ENCODE measurements around the gene STXBP1. TPM values are rescaled to one million over a fixed set of nuclear protein-coding genes. Genes with fewer than 3 reads are reported as not detected.

STXBP1 gene
- total and polyA plus RNA-seq, 2 experiments from 2014 or later: 28.5 to 43.7 TPM

- Histone ChIP-seq H3K27me3 (replicated peaks; ENCODE audit: insufficient read depth) (no peaks in the 10 kb centered on the region), H3K9ac (no peak overlapping the region), H3K9me3 (ENCODE audit: low read depth) (no peaks in the 10 kb centered on the region), H2AFZ (no peak overlapping the region), H3K4me3 (peak overlapping the region; percentile 29; the same call in 1 of the 2 replicates), H3F3A (ENCODE audit: insufficient read depth) (peaks cover 60% of the 10 kb centered on the region), H3K9me2 (ENCODE audit: insufficient read depth) (no peaks in the 10 kb centered on the region), H3K36me3 (ENCODE audit: low read depth) (peaks cover 24% of the 10 kb centered on the region), H3K4me1 (ENCODE audit: insufficient read depth) (peaks cover 64% of the 10 kb centered on the region), H3K27ac (peak overlapping the region; percentile 74), H4K20me1 (ENCODE audit: insufficient read depth) (no peaks in the 10 kb centered on the region), H3K4me2 (ENCODE audit: unreplicated experiment) (peak overlapping the region; percentile 20), H3K79me2 (ENCODE audit: insufficient read depth) (peaks cover 93% of the 10 kb centered on the region)
- no peak for DNase-seq
- TF ChIP-seq EZH2 (IDR thresholded peaks at IDR 0.05; ENCODE audit: insufficient read depth, poor library complexity, severe bottlenecking) (no peak), EZH2phosphoT487 (IDR thresholded peaks at IDR 0.05; ENCODE audit: insufficient read depth, low read depth) (no peak)
- in situ Hi-C loops (cut with MboI): no loop called here
- WGBS, 2 experiments (ENCODE audit: low coverage in 1 of 2, low lambda C conversion rate in 2 of 2, missing lambda C conversion rate in 2 of 2): 88 to 90% methylated on average over 11 of the region's 11 CpGs
Observed at GRCh38 chr9:127565231-127565630, 46.8 kb upstream of the STXBP1 start.

GRCh38 chr9:127566351-127567001, 45.6 kb upstream of the STXBP1 start:
- Histone ChIP-seq H4K20me1 (ENCODE audit: insufficient read depth) (no peaks in the 10 kb centered on the region), H2AFZ (no peak overlapping the region), H3K27me3 (replicated peaks; ENCODE audit: insufficient read depth) (no peaks in the 10 kb centered on the region), H3K79me2 (ENCODE audit: insufficient read depth) (peaks cover 91% of the 10 kb centered on the region), H3K4me3 (peak overlapping the region; percentile 99), H3K27ac (peak overlapping the region; percentile 74), H3K9ac (peak overlapping the region; percentile 95), H3K4me2 (ENCODE audit: unreplicated experiment) (peak overlapping the region; percentile 98), H3K36me3 (ENCODE audit: low read depth) (peaks cover 24% of the 10 kb centered on the region), H3K4me1 (ENCODE audit: insufficient read depth) (peaks cover 55% of the 10 kb centered on the region), H3K9me3 (ENCODE audit: low read depth) (no peaks in the 10 kb centered on the region), H3K9me2 (ENCODE audit: insufficient read depth) (no peaks in the 10 kb centered on the region), H3F3A (ENCODE audit: insufficient read depth) (peaks cover 51% of the 10 kb centered on the region)
- TF ChIP-seq EZH2 (IDR thresholded peaks at IDR 0.05; ENCODE audit: insufficient read depth, poor library complexity, severe bottlenecking): no peak
- no peak for TF ChIP-seq EZH2phosphoT487 (IDR thresholded peaks at IDR 0.05; ENCODE audit: insufficient read depth, low read depth)
- 38 to 40% methylated on average over 11 of the region's 11 CpGs for WGBS, 2 experiments (ENCODE audit: low coverage in 1 of 2, low lambda C conversion rate in 2 of 2, missing lambda C conversion rate in 2 of 2)
- in situ Hi-C loops (cut with MboI): no loop called here
- peak; percentile 63 for DNase-seq

GRCh38 chr9:127567035-127567729, 44.9 kb upstream of the STXBP1 start:
- Histone ChIP-seq H3K27me3 (replicated peaks; ENCODE audit: insufficient read depth) (no peaks in the 10 kb centered on the region), H2AFZ (no peak overlapping the region), H3F3A (ENCODE audit: insufficient read depth) (peaks cover 47% of the 10 kb centered on the region), H3K9ac (peak overlapping the region; percentile 95), H4K20me1 (ENCODE audit: insufficient read depth) (no peaks in the 10 kb centered on the region), H3K9me2 (ENCODE audit: insufficient read depth) (no peaks in the 10 kb centered on the region), H3K27ac (peak overlapping the region; percentile 74), H3K4me2 (ENCODE audit: unreplicated experiment) (peak overlapping the region; percentile 98), H3K79me2 (ENCODE audit: insufficient read depth) (peaks cover 93% of the 10 kb centered on the region), H3K9me3 (ENCODE audit: low read depth) (no peaks in the 10 kb centered on the region), H3K36me3 (ENCODE audit: low read depth) (peaks cover 24% of the 10 kb centered on the region), H3K4me1 (ENCODE audit: insufficient read depth) (peaks cover 51% of the 10 kb centered on the region), H3K4me3 (peak overlapping the region; percentile 99)
- peak; percentile 70 for DNase-seq
- 1 to 3% methylated on average over 16 of the region's 16 CpGs for WGBS, 2 experiments (ENCODE audit: low coverage in 1 of 2, low lambda C conversion rate in 2 of 2, missing lambda C conversion rate in 2 of 2)
- TF ChIP-seq EZH2 (IDR thresholded peaks at IDR 0.05; ENCODE audit: insufficient read depth, poor library complexity, severe bottlenecking): no peak
- TF ChIP-seq EZH2phosphoT487 (IDR thresholded peaks at IDR 0.05; ENCODE audit: insufficient read depth, low read depth): no peak
- in situ Hi-C loops (cut with MboI): no loop called here

GRCh38 chr9:127567730-127568617, 44.1 kb upstream of the STXBP1 start:
- H2AFZ ChIP-seq: no peak overlapping the region
- peak overlapping the region; percentile 74 for H3K27ac ChIP-seq
- H3F3A ChIP-seq (ENCODE audit: insufficient read depth): peaks cover 47% of the 10 kb centered on the region
- 1 to 2% methylated on average over 25 to 32 of the region's 36 CpGs for WGBS, 2 experiments (ENCODE audit: low coverage in 1 of 2, low lambda C conversion rate in 2 of 2, missing lambda C conversion rate in 2 of 2)
- peak overlapping the region; percentile 99 for H3K4me3 ChIP-seq
- peaks cover 93% of the 10 kb centered on the region for H3K79me2 ChIP-seq (ENCODE audit: insufficient read depth)
- DNase-seq: peak; percentile 72
- peaks cover 48% of the 10 kb centered on the region for H3K4me1 ChIP-seq (ENCODE audit: insufficient read depth)
- peaks cover 21% of the 10 kb centered on the region for H3K36me3 ChIP-seq (ENCODE audit: low read depth)
- H3K27me3 ChIP-seq (replicated peaks; ENCODE audit: insufficient read depth): no peaks in the 10 kb centered on the region
- in situ Hi-C loops (cut with MboI): no loop called here
- H3K9ac ChIP-seq: peak overlapping the region; percentile 95
- H3K9me3 ChIP-seq (ENCODE audit: low read depth): no peaks in the 10 kb centered on the region
- no peaks in the 10 kb centered on the region for H3K9me2 ChIP-seq (ENCODE audit: insufficient read depth)
- peak overlapping the region; percentile 98 for H3K4me2 ChIP-seq (ENCODE audit: unreplicated experiment)
- no peak for TF ChIP-seq EZH2phosphoT487 (IDR thresholded peaks at IDR 0.05; ENCODE audit: insufficient read depth, low read depth)
- TF ChIP-seq EZH2 (IDR thresholded peaks at IDR 0.05; ENCODE audit: insufficient read depth, poor library complexity, severe bottlenecking): no peak
- H4K20me1 ChIP-seq (ENCODE audit: insufficient read depth): no peaks in the 10 kb centered on the region

All from GM23248 (cell line).